ENCODE results near the gene SLC9A8.
A peak's percentile ranks its signal among the peaks of the same experiment; 100 is the strongest.

SLC9A8 gene

DNA sequence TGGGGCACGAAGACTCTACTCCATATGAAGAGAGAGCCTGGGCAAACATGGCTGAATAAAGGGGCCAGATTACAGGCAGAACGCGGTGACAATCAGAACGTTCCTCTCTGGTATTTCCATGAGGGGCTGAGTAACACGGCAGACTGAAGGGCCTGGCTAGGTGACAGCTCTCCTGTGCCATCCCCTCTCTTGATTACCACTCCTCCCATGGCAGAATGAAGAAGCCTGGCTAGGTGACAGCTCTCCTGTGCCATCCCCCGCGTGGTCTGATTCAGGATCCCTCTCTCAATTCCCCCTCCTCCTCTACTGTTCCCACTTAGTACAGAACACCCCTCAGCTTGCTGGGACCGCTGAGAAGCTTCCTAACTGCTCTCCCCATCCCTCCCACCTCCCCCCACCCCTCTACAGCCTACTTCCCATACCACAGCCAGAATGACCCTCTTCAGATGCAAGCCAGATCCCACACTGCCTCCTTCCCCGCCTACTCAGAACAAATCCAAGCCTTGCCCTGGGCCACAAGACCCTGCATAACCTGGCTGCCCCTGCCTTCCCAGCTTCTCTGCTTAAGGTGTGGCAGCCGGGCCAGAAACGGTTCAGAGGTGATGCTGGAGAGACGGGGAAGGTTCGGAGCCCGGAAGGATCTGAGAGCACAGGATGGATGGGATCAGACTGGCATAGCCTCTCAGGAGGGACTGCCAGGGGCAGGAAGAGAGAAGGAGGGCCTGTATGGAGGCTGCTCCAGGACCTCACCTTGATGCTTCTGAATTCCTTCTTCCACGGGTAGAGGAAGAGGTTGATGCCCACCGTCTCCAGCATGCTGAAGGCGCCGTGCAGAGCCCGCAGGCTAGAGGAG lies 95.0 kb downstream of the SLC9A8 start:
- no peaks in the 10 kb centered on the region for H3K9me3 Mint-ChIP-seq
- peaks cover 29% of the 10 kb centered on the region for H3K36me3 Mint-ChIP-seq (ENCODE audit: low read depth)
- H3K27me3 Mint-ChIP-seq (ENCODE audit: low read depth, poor library complexity): peaks cover 3% of the 10 kb centered on the region
- no peak overlapping the region for H3K4me3 Mint-ChIP-seq
- H3K27ac Mint-ChIP-seq: no peak overlapping the region
- peaks cover 24% of the 10 kb centered on the region for H3K4me1 Mint-ChIP-seq
- no peak for DNase-seq
- TF ChIP-seq, protein P1, sequence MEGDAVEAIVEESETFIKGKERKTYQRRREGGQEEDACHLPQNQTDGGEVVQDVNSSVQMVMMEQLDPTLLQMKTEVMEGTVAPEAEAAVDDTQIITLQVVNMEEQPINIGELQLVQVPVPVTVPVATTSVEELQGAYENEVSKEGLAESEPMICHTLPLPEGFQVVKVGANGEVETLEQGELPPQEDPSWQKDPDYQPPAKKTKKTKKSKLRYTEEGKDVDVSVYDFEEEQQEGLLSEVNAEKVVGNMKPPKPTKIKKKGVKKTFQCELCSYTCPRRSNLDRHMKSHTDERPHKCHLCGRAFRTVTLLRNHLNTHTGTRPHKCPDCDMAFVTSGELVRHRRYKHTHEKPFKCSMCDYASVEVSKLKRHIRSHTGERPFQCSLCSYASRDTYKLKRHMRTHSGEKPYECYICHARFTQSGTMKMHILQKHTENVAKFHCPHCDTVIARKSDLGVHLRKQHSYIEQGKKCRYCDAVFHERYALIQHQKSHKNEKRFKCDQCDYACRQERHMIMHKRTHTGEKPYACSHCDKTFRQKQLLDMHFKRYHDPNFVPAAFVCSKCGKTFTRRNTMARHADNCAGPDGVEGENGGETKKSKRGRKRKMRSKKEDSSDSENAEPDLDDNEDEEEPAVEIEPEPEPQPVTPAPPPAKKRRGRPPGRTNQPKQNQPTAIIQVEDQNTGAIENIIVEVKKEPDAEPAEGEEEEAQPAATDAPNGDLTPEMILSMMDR (IDR thresholded peaks at IDR 0.05): no peak

DNA sequence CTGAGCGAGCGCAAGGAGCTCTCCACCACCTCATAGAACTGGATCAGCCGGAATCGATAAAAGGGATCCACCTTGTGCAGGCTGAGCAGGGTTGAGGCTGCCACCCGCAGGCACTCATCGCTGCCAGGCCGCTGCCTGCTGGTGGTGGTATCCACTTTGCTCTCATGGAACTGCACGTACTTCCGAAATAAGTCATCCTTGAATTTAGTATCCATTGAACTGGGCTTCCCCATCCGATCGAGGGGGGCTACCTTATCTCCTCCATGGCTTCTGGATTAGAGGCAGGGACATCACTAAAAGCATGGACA lies 95.6 kb downstream of the SLC9A8 start:
- Mint-ChIP-seq H3K36me3 (ENCODE audit: low read depth) (peaks cover 29% of the 10 kb centered on the region), H3K27me3 (ENCODE audit: low read depth, poor library complexity) (peaks cover 3% of the 10 kb centered on the region), H3K4me1 (peaks cover 26% of the 10 kb centered on the region), H3K27ac (no peak overlapping the region), H3K9me3 (no peaks in the 10 kb centered on the region), H3K4me3 (no peak overlapping the region)
- DNase-seq: no peak
- TF ChIP-seq, protein P1 (IDR thresholded peaks at IDR 0.05): no peak

DNA sequence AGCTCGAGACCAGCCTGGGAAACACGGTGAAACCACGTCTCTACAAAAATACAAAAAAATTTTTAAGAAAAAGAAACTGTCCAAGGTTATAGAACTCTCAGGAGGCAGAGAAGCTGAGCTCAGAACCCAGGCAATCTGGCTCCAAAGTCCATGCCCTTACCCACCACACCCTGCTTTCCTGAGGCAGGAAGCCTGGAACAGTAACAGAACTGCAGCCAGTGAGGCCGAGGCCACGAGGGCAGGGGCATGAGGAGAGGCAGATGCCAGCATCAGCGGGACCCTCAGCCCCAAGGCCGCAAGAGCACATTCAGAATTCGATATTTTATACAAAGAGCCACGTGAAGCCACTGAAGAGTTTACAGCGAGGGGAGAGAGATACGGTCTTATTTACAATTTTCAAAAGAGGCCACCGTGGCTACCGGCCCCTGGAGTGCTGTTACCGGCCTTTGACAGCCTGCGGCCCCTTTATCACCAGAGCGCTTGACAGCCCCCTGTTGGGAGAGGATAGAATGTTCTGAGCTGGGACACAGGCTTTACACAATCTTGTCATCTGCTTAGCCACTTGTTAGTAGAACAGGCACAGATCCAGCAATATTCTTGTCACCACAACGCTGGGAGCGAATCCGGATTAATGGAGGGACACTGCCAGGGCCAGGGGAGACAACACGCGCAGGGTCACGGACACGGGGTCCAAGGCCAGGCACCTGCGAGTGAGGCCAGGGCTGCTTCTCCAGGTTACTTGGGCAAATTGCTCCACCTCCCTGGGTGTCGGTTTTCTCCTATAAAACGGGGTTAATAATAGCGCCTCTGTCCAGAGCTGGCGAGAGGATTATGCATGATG lies 97.1 kb downstream of the SLC9A8 start:
- Mint-ChIP-seq H3K27me3 (ENCODE audit: low read depth, poor library complexity) (peaks cover 3% of the 10 kb centered on the region), H3K4me1 (peaks cover 41% of the 10 kb centered on the region), H3K27ac (peak overlapping the region; percentile 78), H3K9me3 (no peaks in the 10 kb centered on the region), H3K4me3 (no peak overlapping the region), H3K36me3 (ENCODE audit: low read depth) (peaks cover 17% of the 10 kb centered on the region)
- TF ChIP-seq, protein P1 (IDR thresholded peaks at IDR 0.05): peak; percentile 58
- peak; percentile 61 for DNase-seq

DNA sequence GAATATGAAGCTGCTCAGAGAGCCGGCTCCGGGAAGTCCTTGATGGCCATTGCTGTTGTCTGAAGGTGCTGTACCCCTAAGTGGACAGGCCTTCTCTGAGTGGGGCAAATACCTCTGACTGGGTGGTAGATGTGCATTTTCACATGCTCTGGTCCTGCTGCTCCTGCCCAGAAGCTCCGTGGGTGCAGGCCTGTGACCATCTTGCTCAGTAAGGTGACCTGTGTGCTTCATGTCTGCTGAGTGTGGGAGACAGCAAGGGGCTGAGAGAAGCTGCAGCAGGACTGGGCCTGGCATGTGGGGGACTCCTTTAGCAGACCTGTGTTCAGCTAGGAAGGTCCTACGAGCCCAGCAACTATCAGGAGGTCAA lies 97.7 kb downstream of the SLC9A8 start:
- DNase-seq: no peak
- no peak overlapping the region for H3K4me3 Mint-ChIP-seq
- H3K36me3 Mint-ChIP-seq (ENCODE audit: low read depth): peaks cover 11% of the 10 kb centered on the region
- H3K27ac Mint-ChIP-seq: peak overlapping the region; percentile 78
- TF ChIP-seq, protein P1 (IDR thresholded peaks at IDR 0.05): no peak
- peaks cover 43% of the 10 kb centered on the region for H3K4me1 Mint-ChIP-seq
- peaks cover 3% of the 10 kb centered on the region for H3K27me3 Mint-ChIP-seq (ENCODE audit: low read depth, poor library complexity)
- no peaks in the 10 kb centered on the region for H3K9me3 Mint-ChIP-seq

DNA sequence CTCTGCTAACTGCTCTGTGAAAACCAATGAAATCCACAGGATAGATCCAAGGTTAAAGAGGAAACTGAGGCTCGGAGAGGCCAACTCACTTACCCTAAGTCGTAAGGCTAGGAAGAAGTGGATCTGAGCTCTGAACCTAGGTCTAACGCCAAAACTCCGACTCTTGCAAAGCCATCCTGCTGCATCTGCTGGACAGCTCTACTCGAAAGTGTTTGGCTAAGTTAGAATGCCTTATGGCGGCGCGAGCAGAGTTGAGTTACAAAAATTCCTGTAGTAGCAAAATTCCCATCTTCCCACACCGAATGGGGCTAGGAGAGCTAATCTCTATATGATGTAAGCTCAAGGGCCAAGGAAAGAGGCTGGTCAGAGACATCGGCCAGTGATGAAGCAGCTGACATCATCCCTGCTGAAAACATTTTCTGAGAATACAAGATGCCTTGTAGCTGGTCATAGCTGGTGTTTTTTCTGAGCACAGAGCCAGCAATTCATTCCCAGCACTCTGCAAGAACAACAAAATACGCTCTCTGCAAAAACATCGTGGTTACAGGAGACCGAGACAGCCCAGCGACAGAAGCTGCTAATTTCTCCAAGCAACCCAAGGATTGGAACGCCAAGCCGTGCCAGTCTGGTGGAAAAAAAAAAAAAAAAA lies 100.9 kb downstream of the SLC9A8 start:
- peaks cover 13% of the 10 kb centered on the region for H3K27me3 Mint-ChIP-seq (ENCODE audit: low read depth, poor library complexity)
- no peaks in the 10 kb centered on the region for H3K9me3 Mint-ChIP-seq
- H3K27ac Mint-ChIP-seq: no peak overlapping the region
- TF ChIP-seq, protein P1 (IDR thresholded peaks at IDR 0.05): no peak
- peak overlapping the region; percentile 99 for H3K4me3 Mint-ChIP-seq
- H3K36me3 Mint-ChIP-seq (ENCODE audit: low read depth): no peaks in the 10 kb centered on the region
- no peak for DNase-seq
- H3K4me1 Mint-ChIP-seq: peaks cover 63% of the 10 kb centered on the region

Data from nephron progenitor cell (in vitro differentiated cells).